ENCODE measurements around the gene SLC38A5.
A peak's percentile ranks its signal among the peaks of the same experiment; 100 is the strongest.
"Not testable (repeated sequence)": the region's sequence is repeated elsewhere in the genome, so short reads cannot be mapped to it uniquely, and the experiment has no call there.

SLC38A5 gene

GRCh38 chrX:48470110-48470832 lies at the start of gene SLC38A5:
Gene SLC38A5 (minus strand): TSS chrX:48470260. CDS start chrX:48467924, 2,336 bp downstream.
- no peak for DNase-seq

GRCh38 chrX:48519481-48519880 lies 49.4 kb upstream of the SLC38A5 start:
- DNase-seq, result not testable (repeated sequence)

- no peak for DNase-seq
These were observed 46.9 kb upstream of the SLC38A5 start for GRCh38 chrX:48516987-48517386.

- no peak for DNase-seq
These were observed 46.2 kb upstream of the SLC38A5 start for GRCh38 chrX:48516285-48516684.

GRCh38 chrX:48515842-48516241 lies 45.8 kb upstream of the SLC38A5 start:
- no peak for DNase-seq

GRCh38 chrX:48514868-48515460 lies 44.9 kb upstream of the SLC38A5 start:
- DNase-seq, result no peak

- no peak for DNase-seq
These were observed 44.2 kb upstream of the SLC38A5 start for GRCh38 chrX:48514126-48514806.

GRCh38 chrX:48513670-48514069 lies 43.6 kb upstream of the SLC38A5 start:
- no peak for DNase-seq

- no peak for DNase-seq
These were observed 42.4 kb upstream of the SLC38A5 start for GRCh38 chrX:48512371-48512935.

GRCh38 chrX:48511560-48511959 lies 41.5 kb upstream of the SLC38A5 start:
- DNase-seq, result no peak

GRCh38 chrX:48509619-48510018 lies 39.6 kb upstream of the SLC38A5 start:
- no peak for DNase-seq

- no peak for DNase-seq
These were observed 39.2 kb upstream of the SLC38A5 start for GRCh38 chrX:48509245-48509590.

GRCh38 chrX:48508400-48509244 lies 38.6 kb upstream of the SLC38A5 start, which contains the start of gene PORCN:
Gene PORCN (plus strand): TSS chrX:48508992. CDS start chrX:48509821, 829 bp downstream.
- peak; percentile 70 to 71 for DNase-seq

GRCh38 chrX:48507246-48507645 lies 37.2 kb upstream of the SLC38A5 start:
- DNase-seq, result no peak

- DNase-seq, result no peak
These were observed 35.4 kb upstream of the SLC38A5 start for GRCh38 chrX:48505481-48505880.

- no peak for DNase-seq
These were observed 34.2 kb upstream of the SLC38A5 start for GRCh38 chrX:48504261-48504660.

GRCh38 chrX:48498374-48498809 lies 28.3 kb upstream of the SLC38A5 start:
- DNase-seq, result no peak

- no peak for DNase-seq
These were observed 27.8 kb upstream of the SLC38A5 start for GRCh38 chrX:48497871-48498270.

GRCh38 chrX:48496660-48497059 lies 26.6 kb upstream of the SLC38A5 start:
- DNase-seq, result no peak

GRCh38 chrX:48493890-48494364 lies 23.9 kb upstream of the SLC38A5 start:
- peak in 1 of 2 experiments; percentile 17 for DNase-seq

- no peak for DNase-seq
These were observed 22.3 kb upstream of the SLC38A5 start for GRCh38 chrX:48492293-48492910.

GRCh38 chrX:48491809-48492208 lies 21.7 kb upstream of the SLC38A5 start:
- no peak for DNase-seq

All from NCI-H2081 (cell line).